ENCODE data around the gene PEX5.

DNA sequence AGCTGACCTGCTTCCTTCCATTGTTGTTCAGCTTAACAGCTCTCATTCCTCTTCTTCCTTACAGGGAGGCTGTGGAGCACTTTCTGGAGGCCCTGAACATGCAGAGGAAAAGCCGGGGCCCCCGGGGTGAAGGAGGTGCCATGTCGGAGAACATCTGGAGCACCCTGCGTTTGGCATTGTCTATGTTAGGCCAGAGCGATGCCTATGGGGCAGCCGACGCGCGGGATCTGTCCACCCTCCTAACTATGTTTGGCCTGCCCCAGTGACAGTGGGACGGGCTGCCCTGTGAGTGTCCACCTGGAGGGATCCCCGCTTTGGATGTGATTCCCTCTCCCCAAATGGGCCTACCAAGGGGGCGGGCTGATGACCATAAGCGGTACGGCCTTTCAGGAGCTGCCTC is 20.5 kb downstream of the PEX5 start:
- TF ChIP-seq, protein P1, sequence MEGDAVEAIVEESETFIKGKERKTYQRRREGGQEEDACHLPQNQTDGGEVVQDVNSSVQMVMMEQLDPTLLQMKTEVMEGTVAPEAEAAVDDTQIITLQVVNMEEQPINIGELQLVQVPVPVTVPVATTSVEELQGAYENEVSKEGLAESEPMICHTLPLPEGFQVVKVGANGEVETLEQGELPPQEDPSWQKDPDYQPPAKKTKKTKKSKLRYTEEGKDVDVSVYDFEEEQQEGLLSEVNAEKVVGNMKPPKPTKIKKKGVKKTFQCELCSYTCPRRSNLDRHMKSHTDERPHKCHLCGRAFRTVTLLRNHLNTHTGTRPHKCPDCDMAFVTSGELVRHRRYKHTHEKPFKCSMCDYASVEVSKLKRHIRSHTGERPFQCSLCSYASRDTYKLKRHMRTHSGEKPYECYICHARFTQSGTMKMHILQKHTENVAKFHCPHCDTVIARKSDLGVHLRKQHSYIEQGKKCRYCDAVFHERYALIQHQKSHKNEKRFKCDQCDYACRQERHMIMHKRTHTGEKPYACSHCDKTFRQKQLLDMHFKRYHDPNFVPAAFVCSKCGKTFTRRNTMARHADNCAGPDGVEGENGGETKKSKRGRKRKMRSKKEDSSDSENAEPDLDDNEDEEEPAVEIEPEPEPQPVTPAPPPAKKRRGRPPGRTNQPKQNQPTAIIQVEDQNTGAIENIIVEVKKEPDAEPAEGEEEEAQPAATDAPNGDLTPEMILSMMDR (IDR thresholded peaks at IDR 0.05) = no peak
- TF ChIP-seq POLR2AphosphoS5 (IDR thresholded peaks at IDR 0.05) = no peak
- no peak for TF ChIP-seq EP300 (IDR thresholded peaks at IDR 0.05)

Data from upper lobe of left lung (tissue), 4 donors.